D721Med (cell line): ENCODE results near the gene GNPTG.

Experiments
- DNase-seq: peaks from one replicate; pipeline ENCODE4 v3.0.0; 2011; ENCODE audit warnings: low spot score; ENCODE audit not compliant: insufficient read length
- FAIRE-seq: peaks from 2 replicates; lab custom pipeline; 2011; peaks lifted over from hg19 to GRCh38; lab: Jason Lieb, UNC
- TF ChIP-seq, protein P1 (sequence below): IDR thresholded peaks from 2 replicates; pipeline ENCODE4 v1.5.1; 2012; ENCODE audit warnings: mild to moderate bottlenecking, control low read depth; ENCODE audit not compliant: insufficient read depth; ENCODE audit errors: missing control alignments

Gene GNPTG

DNA sequence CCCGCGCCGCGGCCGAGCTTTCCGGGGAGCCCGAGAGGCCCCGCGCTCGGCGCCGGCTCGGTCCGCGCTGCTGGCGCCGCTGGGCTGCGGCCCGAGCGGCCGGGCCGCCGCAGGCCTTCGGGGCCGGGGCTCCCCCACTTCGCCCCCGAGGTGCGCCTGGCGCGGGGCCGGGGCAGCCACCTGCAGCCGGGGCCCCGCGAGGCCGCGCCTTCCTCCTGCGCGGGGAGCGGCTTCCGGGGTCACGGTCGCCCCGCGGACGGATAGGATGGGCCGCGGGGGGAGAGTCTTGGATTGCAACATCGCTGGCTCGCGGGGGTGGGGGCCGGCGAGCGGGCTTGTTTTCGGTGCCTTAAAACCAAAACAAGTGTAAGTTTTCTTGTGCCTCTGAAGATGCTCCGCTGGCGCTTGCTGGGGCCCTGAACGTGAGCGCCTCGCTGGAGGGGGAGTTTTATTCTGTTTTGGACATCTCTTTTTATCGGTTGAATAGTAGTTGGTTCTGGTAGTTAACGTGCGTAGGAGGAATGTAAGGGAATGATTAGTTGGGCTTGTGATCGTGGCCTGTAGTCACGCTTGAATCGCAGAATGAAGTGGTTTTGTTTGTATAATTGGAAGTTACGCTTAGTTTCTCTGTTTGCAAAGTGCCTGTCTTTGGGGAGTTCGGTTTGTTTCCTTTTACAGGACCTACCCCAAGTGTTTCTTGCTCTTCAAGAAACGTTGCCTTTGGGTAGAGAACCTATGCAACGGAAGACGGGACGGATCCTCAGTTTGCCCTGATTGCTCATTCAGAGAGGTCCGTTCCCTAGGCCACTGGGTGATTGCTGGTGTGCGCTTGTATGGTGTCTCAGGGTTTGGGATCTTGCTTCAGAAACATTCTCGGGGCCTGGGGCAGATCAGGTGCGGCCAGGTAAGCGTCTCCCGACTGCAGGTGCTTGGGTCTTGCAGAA, 41.6 kb upstream of the GNPTG start:
- no peak for FAIRE-seq
- TF ChIP-seq, protein P1, sequence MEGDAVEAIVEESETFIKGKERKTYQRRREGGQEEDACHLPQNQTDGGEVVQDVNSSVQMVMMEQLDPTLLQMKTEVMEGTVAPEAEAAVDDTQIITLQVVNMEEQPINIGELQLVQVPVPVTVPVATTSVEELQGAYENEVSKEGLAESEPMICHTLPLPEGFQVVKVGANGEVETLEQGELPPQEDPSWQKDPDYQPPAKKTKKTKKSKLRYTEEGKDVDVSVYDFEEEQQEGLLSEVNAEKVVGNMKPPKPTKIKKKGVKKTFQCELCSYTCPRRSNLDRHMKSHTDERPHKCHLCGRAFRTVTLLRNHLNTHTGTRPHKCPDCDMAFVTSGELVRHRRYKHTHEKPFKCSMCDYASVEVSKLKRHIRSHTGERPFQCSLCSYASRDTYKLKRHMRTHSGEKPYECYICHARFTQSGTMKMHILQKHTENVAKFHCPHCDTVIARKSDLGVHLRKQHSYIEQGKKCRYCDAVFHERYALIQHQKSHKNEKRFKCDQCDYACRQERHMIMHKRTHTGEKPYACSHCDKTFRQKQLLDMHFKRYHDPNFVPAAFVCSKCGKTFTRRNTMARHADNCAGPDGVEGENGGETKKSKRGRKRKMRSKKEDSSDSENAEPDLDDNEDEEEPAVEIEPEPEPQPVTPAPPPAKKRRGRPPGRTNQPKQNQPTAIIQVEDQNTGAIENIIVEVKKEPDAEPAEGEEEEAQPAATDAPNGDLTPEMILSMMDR, result no peak
- no peak for DNase-seq

DNA sequence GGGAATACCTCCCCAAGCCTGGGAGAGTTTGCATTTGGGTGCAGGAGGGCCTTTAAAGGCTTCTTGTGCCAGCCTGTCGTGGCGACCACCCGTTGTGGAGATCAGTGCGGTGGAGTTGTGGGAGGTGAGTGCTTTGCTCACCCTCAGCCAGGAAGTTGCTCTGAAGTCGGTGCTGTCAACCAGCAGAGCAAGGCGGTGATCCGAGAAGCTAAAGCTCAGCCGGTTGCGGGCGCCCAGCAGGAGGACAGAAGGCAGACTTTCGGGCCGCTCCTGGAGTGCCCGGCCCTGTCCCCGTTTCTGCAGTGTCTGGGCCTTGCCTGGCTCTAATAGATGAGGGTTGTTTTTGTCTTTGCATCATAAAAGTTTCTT, 40.9 kb upstream of the GNPTG start:
- DNase-seq (no peak), FAIRE-seq (no peak)
- TF ChIP-seq, protein P1, result no peak

DNA sequence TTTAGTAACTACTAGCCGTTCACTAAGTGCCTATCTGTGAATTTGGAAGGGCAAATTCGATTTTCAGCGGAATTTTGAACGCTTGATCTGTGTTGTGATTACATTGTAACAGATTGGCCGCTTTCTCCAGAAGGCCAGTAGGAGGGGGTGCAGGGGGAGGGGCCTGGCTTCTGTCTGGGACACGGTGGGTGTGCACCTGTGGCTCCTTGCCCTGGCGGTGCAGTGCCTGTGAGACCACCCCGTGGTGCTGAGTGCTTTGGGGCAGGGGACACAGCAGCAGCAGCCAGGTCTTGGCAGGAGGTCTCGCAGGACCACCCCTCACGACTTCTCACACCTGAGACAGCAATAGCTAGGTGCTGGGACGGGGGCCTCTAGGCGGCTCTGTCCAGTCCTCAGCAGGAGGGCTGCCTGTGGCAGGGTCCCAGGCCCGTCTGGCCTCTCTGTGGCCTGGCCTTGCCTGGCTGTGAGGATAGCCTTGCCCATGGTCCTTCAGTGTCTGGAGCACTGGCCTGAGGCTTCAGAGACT, 40.5 kb upstream of the GNPTG start:
- FAIRE-seq (no peak), DNase-seq (no peak)
- TF ChIP-seq, protein P1, result no peak

GRCh38 chr16:1311738-1312466, 39.8 kb upstream of the GNPTG start:
- FAIRE-seq (no peak), DNase-seq (no peak)
- TF ChIP-seq, protein P1, result no peak

DNA sequence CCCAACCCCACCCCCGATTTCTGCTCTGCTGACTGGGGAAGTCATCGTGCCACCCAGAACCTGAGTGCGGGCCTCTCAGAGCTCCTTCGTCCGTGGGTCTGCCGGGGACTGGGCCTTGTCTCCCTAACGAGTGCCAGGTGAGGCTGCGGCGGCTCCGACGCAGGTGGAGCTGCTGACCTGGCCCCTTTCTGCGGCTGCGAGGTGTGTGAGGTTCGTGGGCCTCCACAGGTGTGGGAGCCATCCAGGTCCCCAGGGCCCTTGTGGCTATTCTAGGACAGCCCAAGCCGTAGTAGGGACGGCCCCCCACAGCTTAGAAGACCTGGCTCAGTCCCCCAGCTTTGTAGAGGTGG, 39.3 kb upstream of the GNPTG start:
- FAIRE-seq (no peak), DNase-seq (no peak)

DNA sequence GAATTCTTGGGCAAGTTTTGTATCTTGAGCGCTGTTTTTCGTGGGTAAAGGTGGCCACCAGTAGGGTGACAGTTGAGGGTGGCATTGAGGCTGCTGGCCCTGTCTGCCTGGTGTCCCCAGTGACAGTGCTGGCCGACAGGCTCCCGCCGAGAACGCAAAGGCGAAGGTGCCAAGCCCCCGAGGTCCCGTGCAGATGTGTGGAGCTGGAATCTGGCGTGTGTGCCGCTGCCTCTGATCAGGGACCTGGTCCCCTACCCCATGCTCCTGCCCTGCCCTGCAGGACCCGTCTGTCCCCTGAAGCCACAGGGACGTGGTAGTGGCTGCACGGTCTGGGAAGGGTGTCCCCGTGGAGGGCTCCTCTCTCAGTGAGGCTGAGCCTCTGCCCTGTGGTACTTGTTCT, 38.8 kb upstream of the GNPTG start:
- DNase-seq, result no peak
- FAIRE-seq, result no peak
- TF ChIP-seq, protein P1, result no peak

More for the DNA sequence above, 39.3 kb upstream of the GNPTG start:
- TF ChIP-seq, protein P1, result no peak
